NCI-H748 treated with DMSO at 0.1 percent for 48 hours (cell line): ENCODE measurements around the gene FRY.

Experiments
- DNase-seq: peaks from one replicate; lab custom pipeline; 2025; lab: John Stamatoyannopoulos, UW

FRY gene

DNA sequence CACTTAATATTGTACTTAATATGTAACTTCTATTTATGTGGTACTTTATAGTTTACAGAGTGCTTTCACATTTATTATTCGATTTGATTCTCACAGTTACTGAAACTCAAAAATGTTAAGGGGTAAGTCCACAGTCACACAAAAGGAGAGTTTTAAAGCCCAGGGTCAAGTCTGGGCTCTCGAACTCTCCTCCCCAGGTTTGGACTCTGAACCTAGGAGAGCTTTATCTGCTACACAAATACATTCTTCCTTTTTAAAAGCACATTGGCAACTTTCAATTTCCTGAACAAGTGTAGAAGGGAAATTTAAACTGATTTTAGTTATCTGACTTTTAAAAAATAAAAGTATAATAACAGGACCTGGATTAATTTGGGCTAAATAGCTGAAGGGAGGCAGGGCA, 144.4 kb downstream of the FRY start:
- DNase-seq, result no peak

DNA sequence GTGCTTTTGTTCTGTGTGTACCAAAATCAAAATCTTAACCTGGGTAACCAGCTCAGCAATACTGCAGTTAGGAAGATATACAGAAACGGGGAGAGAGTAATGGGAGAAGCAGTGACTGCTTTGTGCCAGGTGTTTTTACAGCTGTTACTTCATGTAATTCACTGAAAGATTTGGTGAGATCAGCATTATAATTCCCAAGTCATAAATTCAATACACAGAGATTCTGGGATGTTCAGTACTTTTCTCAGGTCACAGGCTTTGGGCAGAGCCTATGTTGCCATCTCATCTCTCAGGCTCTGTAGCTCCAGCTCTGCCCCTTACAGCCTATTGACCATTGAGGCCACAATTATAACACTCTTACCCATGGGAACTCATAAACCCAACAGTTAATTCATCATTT, 145.1 kb downstream of the FRY start:
- no peak for DNase-seq

DNA sequence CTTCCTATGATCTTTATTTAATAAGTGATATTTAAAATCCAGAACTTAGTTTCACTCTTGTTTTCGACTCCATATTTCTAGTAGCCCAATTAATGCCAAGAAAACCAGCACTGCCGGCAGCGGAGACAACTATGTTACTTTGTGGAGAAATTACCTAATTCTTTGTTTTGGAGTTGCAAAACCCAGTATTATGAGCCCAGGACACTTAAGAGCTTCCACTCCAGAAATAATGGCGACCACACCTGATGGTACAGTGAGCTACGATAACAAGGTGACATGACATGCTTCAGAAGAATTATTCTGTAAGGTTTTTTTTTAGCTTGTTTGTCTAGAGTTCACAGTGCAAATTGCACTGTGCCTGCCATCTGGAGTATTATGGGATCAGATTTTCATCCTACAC, 147.2 kb downstream of the FRY start:
- DNase-seq, result no peak

DNA sequence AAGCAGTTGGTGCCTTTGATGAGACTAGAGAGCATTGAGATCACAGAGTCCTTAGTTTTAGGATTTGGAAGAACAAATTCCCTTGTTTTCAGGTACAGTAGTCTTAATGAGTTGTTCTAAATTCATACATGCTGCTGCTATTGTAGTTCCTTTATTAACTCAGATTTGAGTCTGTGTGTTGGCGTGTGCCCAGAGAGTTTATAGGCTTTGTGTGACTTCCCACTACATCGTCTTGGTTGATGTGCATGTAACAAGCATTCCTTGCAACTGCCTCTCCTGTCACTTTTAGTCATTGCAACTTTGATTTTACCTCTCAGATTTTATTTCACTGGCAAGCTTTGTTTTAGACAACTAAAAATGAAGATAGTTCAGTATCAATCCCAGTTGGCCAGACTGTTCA, 148.1 kb downstream of the FRY start:
- no peak for DNase-seq

DNA sequence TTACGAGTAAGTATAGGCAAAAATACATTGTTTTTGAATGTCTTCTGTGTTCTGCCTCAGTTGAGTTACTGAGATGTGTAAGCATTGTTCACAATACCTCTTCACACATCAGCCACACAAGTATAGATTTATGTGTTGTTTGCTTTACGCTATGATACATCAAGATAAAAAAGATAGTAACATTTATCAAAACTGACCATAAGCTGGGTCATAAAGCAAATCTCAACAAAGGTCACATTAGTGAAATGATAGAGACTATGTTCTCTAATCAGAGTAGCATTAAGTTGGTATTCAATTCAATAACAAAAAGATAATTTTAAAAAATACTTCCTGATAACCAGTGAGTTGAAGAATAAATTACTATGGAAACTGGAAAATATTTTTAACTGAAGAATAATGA, 156.1 kb downstream of the FRY start:
- DNase-seq, result no peak

DNA sequence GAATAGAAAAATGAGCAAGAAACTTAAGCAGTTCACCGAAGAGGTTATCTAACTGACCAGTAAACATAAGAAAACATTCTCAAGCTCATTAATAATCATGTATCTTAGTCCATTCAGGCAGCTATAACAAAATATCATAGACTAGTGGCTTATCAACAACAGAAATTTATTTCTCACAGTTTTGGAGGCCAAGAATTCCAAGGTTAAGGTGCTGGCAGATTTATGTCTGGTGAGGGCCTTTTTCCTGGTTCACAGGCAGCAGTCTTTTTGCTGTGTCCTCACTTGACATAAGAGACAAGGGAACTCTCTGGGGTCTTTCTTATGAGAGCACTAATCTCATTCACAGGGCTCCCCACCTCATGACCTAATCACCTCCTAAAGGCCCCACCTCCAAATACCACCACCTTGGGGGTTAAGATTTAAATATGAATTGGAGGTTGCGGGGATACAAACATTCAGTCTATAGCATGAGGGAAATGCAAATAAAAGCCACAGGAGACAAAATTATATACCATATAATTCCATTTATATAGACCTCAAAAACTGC, 160.0 kb downstream of the FRY start:
- no peak for DNase-seq

DNA sequence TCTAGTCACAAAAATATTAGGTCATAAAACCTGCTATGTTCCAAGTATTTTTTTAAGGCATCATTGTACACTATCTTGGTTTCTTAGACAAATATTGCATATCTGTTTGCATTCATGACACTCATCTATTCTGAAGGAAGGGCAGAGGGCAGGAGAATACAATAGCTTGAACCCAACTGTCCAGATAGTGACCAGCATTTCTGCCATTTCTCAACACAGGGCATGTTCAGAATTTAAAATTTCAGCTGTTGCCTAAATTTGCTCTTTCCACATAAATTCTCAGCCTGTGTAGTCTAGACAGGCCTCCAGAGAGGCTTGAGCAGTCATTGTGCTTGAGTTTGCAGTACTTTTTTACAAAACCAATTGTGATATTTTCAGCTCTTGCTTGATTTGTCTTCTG, 164.1 kb downstream of the FRY start:
- no peak for DNase-seq

DNA sequence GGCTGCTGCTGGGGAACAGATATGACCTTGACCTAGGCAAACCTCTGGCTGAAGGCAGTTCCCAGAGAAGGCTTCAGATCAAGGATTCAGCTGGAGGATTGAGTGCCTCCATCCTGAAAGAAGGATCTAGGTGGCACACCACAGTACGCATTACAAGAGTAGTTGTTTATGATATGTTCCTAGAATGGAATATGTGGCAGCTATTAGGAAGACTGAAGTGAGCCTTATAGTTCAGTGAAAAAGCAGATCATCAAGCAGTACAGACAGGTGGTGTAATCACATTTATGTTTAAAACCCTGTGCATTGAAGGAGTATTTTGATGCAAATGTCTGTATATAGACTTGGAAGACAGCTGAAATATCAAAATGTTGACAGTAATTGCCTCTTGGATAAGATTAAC, 167.6 kb downstream of the FRY start:
- no peak for DNase-seq

DNA sequence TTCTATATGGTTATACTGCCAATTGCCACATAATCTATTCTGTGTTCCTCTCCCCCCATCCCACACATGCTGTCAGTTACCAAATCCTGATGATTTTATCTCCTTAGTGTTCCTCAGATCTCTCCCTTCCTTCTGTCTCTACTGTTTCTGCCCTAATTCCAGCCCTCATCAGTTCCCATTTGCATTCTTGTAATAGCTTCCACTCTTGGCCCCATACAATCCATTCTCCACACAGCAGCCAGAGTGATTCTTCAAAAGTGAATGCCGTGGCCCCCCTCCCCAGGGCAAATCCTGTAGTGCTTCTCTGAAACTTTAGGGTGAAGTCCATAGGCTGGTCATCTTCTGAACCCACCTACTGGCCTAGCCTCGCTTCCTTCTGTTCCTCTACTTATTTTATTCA, 169.2 kb downstream of the FRY start:
- DNase-seq, result no peak

DNA sequence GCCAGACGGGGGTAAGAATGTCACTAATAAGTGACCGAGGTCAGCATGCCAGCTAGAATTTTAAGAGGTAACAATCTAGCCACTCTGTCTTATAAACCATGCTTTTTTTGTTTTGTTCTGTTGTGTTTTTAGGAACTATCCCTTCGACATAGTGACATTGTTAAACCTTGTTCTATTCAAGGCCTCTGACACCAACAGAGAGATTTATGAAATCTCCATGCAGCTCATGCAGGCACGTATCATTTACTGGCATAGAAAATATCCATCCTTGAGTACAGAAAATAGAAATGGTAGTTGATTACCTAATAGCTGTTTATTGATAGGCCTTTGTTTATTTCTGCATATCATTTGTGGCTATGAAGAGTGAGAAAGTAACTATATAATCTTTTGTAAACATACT, 170.2 kb downstream of the FRY start:
- DNase-seq, result no peak

DNA sequence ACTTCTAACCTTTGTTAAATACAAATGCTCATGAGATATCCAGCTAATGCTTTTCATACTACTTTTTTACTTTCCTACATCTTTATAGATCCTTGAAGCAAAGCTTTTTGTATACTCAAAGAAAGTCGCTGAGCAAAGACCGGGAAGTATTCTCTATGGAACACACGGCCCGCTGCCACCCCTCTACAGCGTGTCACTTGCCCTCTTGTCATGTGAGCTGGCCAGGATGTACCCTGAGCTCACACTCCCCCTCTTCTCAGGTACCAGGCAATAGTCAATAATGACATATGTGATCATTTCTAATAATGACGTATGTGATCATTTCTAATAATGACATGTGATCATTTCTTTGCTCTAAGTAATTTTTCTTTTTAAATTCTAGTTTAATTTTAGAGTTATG, 170.7 kb downstream of the FRY start:
- no peak for DNase-seq

DNA sequence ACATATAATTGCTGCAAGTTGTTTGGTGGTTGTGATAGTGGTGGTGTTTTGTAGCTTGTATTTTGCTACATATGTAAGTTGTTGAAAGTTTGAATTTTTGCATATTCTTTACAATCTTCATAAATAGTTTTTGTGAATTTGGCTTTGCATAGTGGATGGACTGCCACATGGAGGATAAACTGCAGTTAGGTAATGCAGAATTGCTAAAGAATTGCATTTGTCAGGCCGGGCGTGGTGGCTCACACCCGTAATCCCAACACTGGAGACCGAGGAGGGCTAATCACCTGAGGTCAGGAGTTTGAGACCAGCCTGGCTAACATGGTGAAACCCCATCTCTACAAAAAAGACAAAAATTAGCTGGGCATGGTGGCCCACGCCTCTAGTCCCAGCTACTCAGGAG, 171.6 kb downstream of the FRY start:
- DNase-seq, result no peak

DNA sequence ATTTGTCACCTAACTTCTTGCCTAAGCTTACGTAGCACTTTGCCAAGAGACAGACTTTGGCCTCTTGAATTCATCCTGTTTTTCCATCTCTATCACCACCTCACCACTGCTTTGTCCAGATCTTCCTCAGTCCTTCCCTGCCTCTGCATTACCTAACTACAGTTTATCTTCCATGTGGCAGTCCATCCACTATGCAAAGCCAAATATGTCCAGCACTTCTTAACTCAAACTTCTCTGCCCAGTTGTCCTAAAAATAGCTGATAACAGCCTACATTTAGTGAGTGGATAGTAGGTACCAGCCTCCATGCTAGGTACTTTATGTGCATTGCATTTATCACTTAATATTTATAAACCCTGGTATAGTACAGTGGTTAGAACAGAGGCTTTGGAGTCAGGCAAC, 172.2 kb downstream of the FRY start:
- DNase-seq, result no peak

DNA sequence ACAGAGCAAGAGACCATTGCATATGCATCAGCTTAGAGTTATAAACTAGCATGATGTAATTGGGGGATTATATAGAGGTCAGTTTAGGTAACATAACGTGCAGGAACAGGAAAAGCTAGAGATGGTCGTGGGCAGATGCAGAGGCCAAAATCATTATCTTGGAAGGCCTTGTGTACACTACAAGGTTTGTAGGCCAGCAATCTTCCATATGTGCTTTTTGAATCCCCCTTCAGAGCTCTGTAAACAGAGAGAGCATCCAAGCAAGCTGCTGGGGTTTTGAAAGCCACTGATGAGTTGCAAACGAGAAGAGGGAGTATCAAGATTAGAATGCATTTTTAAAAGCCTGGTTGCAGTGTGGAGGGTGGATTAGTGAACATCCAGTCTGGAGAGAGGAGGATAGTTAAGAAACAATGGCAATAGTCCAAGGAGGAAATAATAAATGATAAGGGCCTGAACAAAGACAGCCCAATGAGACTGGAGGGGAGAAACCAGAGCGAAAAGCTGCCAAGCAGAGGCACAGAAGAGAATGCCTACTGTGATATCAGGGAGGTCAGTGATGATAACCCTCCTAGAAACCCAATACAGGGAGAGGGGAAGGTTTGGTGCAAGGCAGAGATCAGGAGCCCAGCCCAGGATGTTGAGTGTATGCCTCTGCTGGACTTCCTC, 174.0 kb downstream of the FRY start:
- DNase-seq, result no peak

DNA sequence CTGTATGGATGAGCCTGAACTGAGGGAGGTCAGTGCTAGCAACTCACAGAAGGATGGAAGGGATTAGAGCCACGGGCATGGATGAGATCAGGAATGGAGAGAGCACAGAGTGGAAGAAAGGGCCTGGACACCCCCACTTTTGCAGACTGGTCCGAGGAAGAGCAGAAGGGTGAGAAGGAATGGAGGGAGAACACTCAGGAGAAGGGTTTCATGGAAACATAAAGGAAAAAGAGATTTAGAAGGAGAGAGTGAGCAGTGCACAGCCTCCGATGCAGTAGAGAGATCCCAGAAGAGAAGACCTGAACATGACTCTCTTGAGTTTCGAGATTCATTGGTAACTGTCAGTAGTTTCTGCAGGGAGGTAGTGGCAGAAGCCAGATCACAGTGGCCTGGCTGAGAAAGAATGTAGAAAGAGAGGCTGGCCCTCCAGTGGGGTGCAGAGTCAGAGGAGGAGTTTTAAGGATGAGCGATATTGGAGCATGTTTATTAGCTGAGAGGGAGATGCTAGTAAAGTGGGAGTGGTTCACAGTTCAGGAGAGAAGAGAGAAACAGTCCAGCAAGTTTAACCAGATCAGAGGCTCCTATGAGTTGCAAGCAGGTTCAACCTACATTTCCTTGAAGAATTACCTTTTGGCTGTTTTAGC, 174.6 kb downstream of the FRY start:
- peak; percentile 34 for DNase-seq

DNA sequence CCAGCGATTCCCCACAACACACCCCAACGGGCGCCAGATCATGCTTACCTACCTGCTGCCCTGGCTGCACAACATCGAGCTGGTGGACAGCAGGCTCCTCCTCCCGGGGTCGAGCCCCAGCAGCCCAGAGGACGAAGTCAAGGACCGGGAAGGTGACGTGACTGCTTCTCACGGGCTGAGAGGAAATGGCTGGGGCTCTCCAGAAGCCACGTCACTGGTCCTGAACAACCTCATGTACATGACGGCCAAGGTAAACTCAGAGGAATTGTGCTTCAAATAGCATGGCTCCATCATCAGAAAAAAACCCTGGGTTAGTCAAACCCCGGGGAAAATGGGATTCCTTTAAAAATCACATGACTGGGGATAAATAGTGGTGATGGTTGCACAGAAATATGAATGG, 177.3 kb downstream of the FRY start:
- no peak for DNase-seq

DNA sequence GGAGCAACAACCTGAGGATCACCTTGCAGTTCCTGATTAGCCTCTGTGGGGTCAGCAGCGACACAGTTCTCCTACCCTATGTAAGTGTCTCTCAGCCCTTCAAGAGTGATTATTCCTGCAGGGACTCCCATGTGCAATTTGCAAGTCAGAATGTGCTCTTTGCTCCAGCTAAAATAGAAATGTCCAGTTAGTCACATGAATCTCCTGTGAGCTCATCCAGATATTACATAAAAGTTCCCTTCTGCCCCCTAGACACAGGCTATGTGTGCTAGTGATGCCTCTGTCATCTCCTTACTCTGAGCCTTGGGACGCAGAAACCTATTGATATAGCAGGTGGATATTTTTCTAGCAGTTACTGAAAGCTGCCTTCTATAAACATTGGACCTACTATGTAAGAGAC, 178.1 kb downstream of the FRY start:
- no peak for DNase-seq

DNA sequence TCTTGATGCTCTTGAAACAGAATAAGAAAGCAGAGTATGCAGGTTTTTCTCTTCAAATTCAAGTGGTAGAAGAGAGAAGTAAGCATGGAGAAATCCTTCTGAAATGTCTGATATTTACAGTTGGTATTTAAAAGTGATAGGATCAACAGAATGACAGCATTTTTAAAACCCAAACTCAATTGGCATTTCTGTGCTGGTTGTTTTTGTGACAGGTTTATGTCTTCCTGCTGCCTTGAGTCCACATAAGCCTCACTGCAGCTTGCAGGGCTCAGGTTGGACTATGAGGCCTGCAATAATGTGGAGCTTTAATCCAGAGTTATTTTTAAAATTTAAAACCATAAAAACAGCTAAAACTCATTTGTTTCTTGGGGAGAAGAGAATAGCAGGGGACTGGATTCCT, 178.5 kb downstream of the FRY start:
- no peak for DNase-seq

DNA sequence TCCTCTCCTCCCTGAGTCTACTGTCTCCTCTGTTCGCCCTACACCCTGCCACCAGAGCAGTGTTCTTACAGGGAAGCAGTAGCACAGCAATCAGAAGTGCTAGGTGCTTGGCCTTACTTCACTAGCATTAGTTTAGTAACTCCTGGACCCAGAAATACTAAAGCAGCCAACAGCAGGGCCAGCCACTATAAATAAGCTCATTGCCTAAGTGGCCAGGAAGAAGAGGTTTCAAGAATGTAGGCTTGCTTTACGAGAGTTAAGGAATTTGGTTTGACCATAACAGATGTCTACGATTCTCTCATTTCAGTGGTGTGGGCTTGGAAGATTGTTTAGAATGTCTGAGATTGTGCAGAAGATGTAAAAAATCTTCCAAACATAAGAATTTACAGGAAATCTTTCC, 180.2 kb downstream of the FRY start:
- DNase-seq, result no peak

DNA sequence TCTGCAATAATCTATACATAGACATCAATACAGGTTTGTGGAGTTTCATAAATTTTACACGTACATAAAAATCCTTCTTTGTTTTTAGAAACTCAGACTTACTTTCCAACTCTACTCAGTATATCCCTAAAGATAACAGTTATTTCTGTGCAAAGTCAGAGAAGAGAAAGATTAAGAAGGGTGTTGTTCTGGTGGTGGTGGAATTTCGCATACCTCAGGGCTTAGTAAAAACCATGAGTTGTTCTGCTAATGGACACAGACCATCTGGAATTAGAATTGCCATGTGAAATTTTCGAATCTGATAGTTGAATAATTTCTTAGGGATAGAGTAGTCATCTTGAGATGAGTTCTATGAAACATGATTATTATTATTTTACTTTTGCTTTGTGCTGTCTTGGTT, 180.8 kb downstream of the FRY start:
- DNase-seq, result no peak

DNA sequence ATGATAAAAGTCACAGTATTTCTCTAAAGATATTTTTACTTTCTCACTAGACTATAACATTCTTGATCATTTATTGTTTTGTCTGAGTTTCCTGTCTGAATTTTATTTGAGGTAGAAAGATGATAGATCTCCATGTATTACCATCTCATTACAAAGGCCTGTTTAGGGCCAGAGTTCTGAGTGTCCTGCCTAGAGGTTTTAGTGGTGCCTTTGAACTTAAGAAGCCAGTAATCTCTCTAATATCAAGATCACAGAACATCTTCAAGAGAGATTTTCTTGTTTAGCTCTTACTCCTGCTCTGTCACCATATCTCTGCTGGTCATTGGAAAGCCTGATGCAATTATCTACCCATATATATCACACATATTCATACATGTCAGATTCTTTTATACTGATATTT, 182.1 kb downstream of the FRY start:
- no peak for DNase-seq

DNA sequence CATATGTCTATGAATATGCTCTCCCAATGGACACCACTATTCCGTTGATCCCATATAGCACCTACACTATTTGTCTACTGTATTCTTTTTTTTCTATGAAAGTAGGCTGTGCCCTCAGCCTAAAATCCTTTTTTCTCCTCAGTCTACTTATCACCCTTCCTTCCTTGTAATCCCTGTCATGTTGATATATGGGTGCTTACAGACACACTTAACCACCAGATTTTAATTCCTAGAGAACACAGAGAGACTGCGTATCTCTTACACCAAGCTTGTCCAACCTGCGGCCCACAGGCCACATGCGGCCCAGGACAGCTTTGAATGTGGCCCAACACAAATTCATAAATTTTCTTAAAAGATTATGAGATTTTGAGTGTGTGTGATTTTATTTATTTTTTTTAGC, 182.5 kb downstream of the FRY start:
- DNase-seq, result no peak

DNA sequence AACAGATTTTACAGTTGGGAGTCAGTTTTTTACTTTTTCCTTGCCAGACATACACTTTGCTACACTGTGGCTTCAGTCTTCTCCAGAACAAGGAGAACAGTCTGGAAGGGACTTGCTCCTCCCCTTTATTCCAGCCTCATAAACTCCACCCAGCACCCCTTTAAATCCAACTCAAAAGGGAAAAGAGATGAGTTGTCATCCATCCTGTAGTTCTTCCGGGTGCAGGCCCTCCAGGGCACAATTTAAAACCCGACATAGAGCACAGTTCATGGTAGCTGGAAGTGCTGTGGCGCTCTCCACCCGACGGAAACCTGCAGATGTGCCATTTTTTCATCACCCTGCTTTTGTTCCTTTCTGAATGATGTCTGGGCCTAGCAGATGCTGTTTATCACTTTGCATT, 184.7 kb downstream of the FRY start:
- no peak for DNase-seq

DNA sequence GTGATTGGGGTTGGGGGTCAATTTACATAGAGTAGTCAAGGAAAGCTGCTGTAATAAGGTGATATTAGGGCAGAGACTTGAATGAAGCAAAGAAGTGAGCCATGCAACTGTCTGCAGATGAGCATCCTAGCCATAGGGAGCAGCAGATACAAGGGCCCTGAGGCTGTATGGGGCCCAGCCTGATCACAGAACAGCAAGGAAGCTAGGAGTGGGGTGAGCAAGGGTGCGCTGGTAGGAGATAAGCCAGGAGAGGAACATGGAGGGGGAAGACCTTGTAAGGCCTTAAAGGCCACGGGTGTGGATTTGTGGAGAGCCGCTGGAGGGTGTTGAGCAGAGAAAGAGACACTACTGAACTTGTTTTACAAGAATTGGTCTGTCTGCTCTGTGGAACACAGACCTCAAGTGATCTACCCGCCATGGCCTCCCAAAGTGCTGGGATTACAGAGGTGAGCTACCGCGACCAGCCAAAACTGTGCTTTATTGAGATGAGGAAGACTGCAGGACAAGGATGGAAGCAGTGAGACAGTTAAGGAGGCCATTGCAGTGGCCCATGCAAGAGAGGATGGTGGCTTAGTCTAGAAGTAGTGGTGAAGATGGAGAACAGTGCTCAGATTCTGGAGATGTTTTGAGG, 190.6 kb downstream of the FRY start:
- DNase-seq, result no peak
